Measurements from ENCODE around the gene LRP1.

- TF ChIP-seq CTCF (IDR thresholded peaks at IDR 0.05; ENCODE audit: insufficient read depth, low read depth, low read length) (no peak), EZH2 (IDR thresholded peaks at IDR 0.05; ENCODE audit: insufficient read depth, low read length) (no peak)
Observed at GRCh38 chr12:57168058-57168457, 39.8 kb downstream of the LRP1 start.

All from astrocyte (in vitro differentiated cells and primary cell).